OCI-LY3 (cell line): ENCODE measurements around the gene ADCY5.

Experiments
- H2AFZ ChIP-seq: fragments of 200-600, 300-600 bp; shearing (Covaris generic); 2 replicates; pipeline ENCODE4 v1.6.0; 2014; ENCODE audit warnings: antibody characterized with exemption, low read depth, low read length
- H3K27ac ChIP-seq: fragments of 200-600, 300-600 bp; sonication (generic); 2 replicates; pipeline ENCODE4 v1.5.1; 2014; ENCODE audit warnings: mild to moderate bottlenecking, low read length, moderate library complexity, mixed read lengths
- H3K27me3 ChIP-seq: fragments of 200-600, 300-600 bp; sonication (generic); 2 replicates; pipeline ENCODE4 v1.6.1; 2014; ENCODE audit warnings: low read depth, low read length, mixed read lengths
- H3K36me3 ChIP-seq: fragments of 200-600, 300-600 bp; sonication (generic); replicated peaks from 2 replicates; pipeline ENCODE3; 2014; ENCODE audit warnings: low read depth, low read length, mixed read lengths
- H3K4me1 ChIP-seq: fragments of 300-600, 200-600 bp; sonication (generic); 2 replicates; pipeline ENCODE4 v1.6.1; 2014; ENCODE audit warnings: low read length, mixed read lengths
- H3K4me2 ChIP-seq: fragments of 200-600, 300-600 bp; sonication (generic); 2 replicates; pipeline ENCODE4 v1.6.1; 2014; ENCODE audit warnings: low read length, mixed read lengths
- H3K4me3 ChIP-seq: fragments of 300-600, 200-600 bp; sonication (generic); 2 replicates; pipeline ENCODE4 v1.5.1; 2014; ENCODE audit warnings: antibody characterized with exemption, mild to moderate bottlenecking, low read length, moderate library complexity
- H3K79me2 ChIP-seq: fragments of 300-600, 200-600 bp; shearing (Covaris generic); 2 replicates; pipeline ENCODE4 v1.6.1; 2014; ENCODE audit warnings: mild to moderate bottlenecking, low read length, mixed read lengths
- H3K9ac ChIP-seq: fragments of 300-600, 200-600 bp; shearing (Covaris generic); 2 replicates; pipeline ENCODE4 v1.6.0; 2014; ENCODE audit warnings: mild to moderate bottlenecking, low read length, moderate library complexity
- H3K9me3 ChIP-seq: fragments of 200-600, 300-600 bp; shearing (Covaris generic); 2 replicates; pipeline ENCODE4 v1.6.1; 2014; ENCODE audit warnings: low read length, mixed read lengths; ENCODE audit not compliant: insufficient read depth
- H4K20me1 ChIP-seq: fragments of 200-600, 300-600 bp; sonication (generic); 2 replicates; pipeline ENCODE4 v1.6.1; 2016; ENCODE audit warnings: low read length, mixed read lengths; ENCODE audit not compliant: insufficient read depth
- EZH2phosphoT487 ChIP-seq: fragments of 200-600 bp; shearing (Covaris generic); IDR thresholded peaks from 2 replicates; pipeline ENCODE4 v1.6.1; 2018; ENCODE audit warnings: antibody characterized with exemption, mixed run types, low read depth
- TF ChIP-seq, protein P1 (sequence below): fragments of 200-600, 300-600 bp; sonication (generic); IDR thresholded peaks from 2 replicates; pipeline ENCODE4 v1.5.1; 2014; ENCODE audit warnings: antibody characterized with exemption, low read length, low read depth

Gene ADCY5

GRCh38 chr3:123263941-123264340 lies 184.9 kb downstream of the ADCY5 start:
- no peaks in the 10 kb centered on the region for H3K36me3 ChIP-seq
- TF ChIP-seq EZH2phosphoT487, result no peak
- TF ChIP-seq, protein P1, sequence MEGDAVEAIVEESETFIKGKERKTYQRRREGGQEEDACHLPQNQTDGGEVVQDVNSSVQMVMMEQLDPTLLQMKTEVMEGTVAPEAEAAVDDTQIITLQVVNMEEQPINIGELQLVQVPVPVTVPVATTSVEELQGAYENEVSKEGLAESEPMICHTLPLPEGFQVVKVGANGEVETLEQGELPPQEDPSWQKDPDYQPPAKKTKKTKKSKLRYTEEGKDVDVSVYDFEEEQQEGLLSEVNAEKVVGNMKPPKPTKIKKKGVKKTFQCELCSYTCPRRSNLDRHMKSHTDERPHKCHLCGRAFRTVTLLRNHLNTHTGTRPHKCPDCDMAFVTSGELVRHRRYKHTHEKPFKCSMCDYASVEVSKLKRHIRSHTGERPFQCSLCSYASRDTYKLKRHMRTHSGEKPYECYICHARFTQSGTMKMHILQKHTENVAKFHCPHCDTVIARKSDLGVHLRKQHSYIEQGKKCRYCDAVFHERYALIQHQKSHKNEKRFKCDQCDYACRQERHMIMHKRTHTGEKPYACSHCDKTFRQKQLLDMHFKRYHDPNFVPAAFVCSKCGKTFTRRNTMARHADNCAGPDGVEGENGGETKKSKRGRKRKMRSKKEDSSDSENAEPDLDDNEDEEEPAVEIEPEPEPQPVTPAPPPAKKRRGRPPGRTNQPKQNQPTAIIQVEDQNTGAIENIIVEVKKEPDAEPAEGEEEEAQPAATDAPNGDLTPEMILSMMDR, result no peak
- H3K79me2 ChIP-seq, result no peaks in the 10 kb centered on the region
- no peak overlapping the region for H3K27ac ChIP-seq
- no peaks in the 10 kb centered on the region for H3K9me3 ChIP-seq
- H3K4me1 ChIP-seq, result no peaks in the 10 kb centered on the region
- no peaks in the 10 kb centered on the region for H3K27me3 ChIP-seq
- no peak overlapping the region for H2AFZ ChIP-seq
- no peak overlapping the region for H3K4me2 ChIP-seq
- no peaks in the 10 kb centered on the region for H4K20me1 ChIP-seq
- no peak overlapping the region for H3K4me3 ChIP-seq
- H3K9ac ChIP-seq, result no peak overlapping the region

- Histone ChIP-seq H3K79me2 (no peaks in the 10 kb centered on the region), H3K4me1 (no peaks in the 10 kb centered on the region), H3K36me3 (no peaks in the 10 kb centered on the region), H4K20me1 (no peaks in the 10 kb centered on the region), H3K9me3 (no peaks in the 10 kb centered on the region), H3K4me3 (no peak overlapping the region), H3K27ac (no peak overlapping the region), H2AFZ (no peak overlapping the region), H3K27me3 (no peaks in the 10 kb centered on the region), H3K9ac (no peak overlapping the region), H3K4me2 (no peak overlapping the region)
- no peak for TF ChIP-seq EZH2phosphoT487
- TF ChIP-seq, protein P1, result no peak
Observed at GRCh38 chr3:123262868-123263267, 186.0 kb downstream of the ADCY5 start.

DNA sequence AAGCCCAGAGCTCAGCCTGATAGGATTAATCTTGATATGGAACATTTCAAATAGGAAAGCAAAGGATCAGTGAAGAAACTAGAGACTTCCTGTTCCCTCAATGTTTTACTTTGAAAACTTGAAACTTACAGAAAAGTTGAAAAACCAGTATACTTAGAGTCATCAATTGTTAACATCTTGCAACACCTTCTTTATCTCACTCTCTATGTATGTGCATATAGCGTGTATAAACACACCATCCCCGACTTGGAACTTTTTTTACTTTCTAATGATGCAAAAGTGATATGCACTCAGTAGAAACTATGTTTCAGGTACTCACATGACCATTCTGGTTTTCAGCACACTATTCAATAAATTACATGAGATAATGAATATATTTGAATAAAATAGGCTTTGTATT lies 186.7 kb downstream of the ADCY5 start:
- H3K9ac ChIP-seq, result no peak overlapping the region
- no peaks in the 10 kb centered on the region for H4K20me1 ChIP-seq
- no peak overlapping the region for H2AFZ ChIP-seq
- no peak for TF ChIP-seq EZH2phosphoT487
- TF ChIP-seq, protein P1, result no peak
- no peaks in the 10 kb centered on the region for H3K79me2 ChIP-seq
- no peak overlapping the region for H3K27ac ChIP-seq
- H3K9me3 ChIP-seq, result no peaks in the 10 kb centered on the region
- H3K36me3 ChIP-seq, result no peaks in the 10 kb centered on the region
- H3K4me1 ChIP-seq, result no peaks in the 10 kb centered on the region
- no peaks in the 10 kb centered on the region for H3K27me3 ChIP-seq
- no peak overlapping the region for H3K4me3 ChIP-seq
- H3K4me2 ChIP-seq, result no peak overlapping the region

DNA sequence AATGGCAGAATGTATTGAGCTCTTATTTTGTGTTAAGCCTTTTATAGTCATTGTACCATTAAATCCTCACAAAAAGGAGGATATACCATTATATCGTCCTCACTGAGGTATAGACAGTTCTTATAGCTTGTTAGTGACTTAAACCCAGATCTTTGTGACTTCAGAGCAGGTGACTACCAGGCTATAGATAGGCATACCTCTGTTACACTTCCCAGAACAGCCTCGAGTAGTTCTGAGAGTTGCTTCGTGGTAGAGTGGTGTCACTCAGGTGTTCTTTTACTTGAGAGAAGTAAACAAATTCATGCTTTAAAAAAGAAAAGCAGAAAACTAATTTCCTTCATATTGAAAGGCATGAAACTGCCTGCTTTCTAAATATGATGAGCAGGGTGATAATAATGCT lies 187.2 kb downstream of the ADCY5 start:
- Histone ChIP-seq H4K20me1 (no peaks in the 10 kb centered on the region), H3K4me1 (no peaks in the 10 kb centered on the region), H3K27me3 (no peaks in the 10 kb centered on the region), H3K9me3 (no peaks in the 10 kb centered on the region), H2AFZ (no peak overlapping the region), H3K4me3 (no peak overlapping the region), H3K9ac (no peak overlapping the region), H3K36me3 (no peaks in the 10 kb centered on the region), H3K79me2 (no peaks in the 10 kb centered on the region), H3K4me2 (no peak overlapping the region), H3K27ac (no peak overlapping the region)
- TF ChIP-seq, protein P1, result no peak
- no peak for TF ChIP-seq EZH2phosphoT487
